Neural progenitor cell (in vitro differentiated cells): ENCODE measurements around the gene RAB31. TPM values are rescaled to one million over a fixed set of nuclear protein-coding genes. Genes with fewer than 3 reads are reported as not detected.
"Not testable (repeated sequence)": the region's sequence is repeated elsewhere in the genome, so short reads cannot be mapped to it uniquely, and the experiment has no call there.

ENCODE experiments used
- DNase-seq: peaks from one replicate; pipeline ENCODE4 v3.0.0-alpha.2; 2016; ENCODE audit warnings: low spot score
- H2AFZ ChIP-seq: fragments of 200-600 bp; sonication (generic); replicated peaks from 2 replicates; pipeline ENCODE4 v1.6.1; 2016; ENCODE audit warnings: antibody characterized with exemption
- H3F3A ChIP-seq: fragments of 200-600 bp; sonication (generic); 2 replicates; pipeline ENCODE4 v1.6.1; 2016; ENCODE audit warnings: antibody characterized with exemption, low read depth
- H3K27ac ChIP-seq: fragments of 200-600 bp; sonication (generic); 2 replicates; pipeline ENCODE4 v1.5.1; 2016; ENCODE audit warnings: mild to moderate bottlenecking
- H3K27me3 ChIP-seq: fragments of 200-600 bp; sonication (generic); 2 replicates; pipeline ENCODE4 v1.6.1; 2016; ENCODE audit warnings: mild to moderate bottlenecking, moderate library complexity
- H3K36me3 ChIP-seq: fragments of 200-600 bp; sonication (generic); 2 replicates; pipeline ENCODE4 v1.5.1; 2016
- H3K4me1 ChIP-seq: fragments of 200-600 bp; sonication (generic); 2 replicates; pipeline ENCODE4 v1.6.1; 2016; ENCODE audit warnings: mixed run types
- H3K4me2 ChIP-seq: fragments of 200-600 bp; sonication (generic); 2 replicates; pipeline ENCODE4 v1.6.1; 2016
- H3K4me3 ChIP-seq: fragments of 200-600 bp; sonication (generic); 2 replicates; pipeline ENCODE4 v1.5.1; 2016
- H3K79me2 ChIP-seq: fragments of 200-600 bp; sonication (generic); 2 replicates; pipeline ENCODE4 v1.6.1; 2016; ENCODE audit warnings: low read depth
- H3K9ac ChIP-seq: fragments of 200-600 bp; sonication (generic); 2 replicates; pipeline ENCODE4 v1.6.1; 2016
- H3K9me3 ChIP-seq: fragments of 200-600 bp; sonication (generic); 2 replicates; pipeline ENCODE4 v1.5.1; 2016; ENCODE audit warnings: low read depth
- H4K20me1 ChIP-seq: fragments of 200-600 bp; sonication (generic); 2 replicates; pipeline ENCODE4 v1.6.1; 2016; ENCODE audit warnings: low read depth
- H3K27ac Mint-ChIP-seq: 3 replicates; pipeline ENCODE4 v1.8.0; 2021; ENCODE audit warnings: mixed read lengths
- H3K27me3 Mint-ChIP-seq: 2 replicates; pipeline ENCODE4 v1.8.0; 2022; ENCODE audit warnings: low read depth, mild to moderate bottlenecking, inconsistent platforms, moderate library complexity, mixed read lengths; ENCODE audit not compliant: insufficient read depth
- H3K36me3 Mint-ChIP-seq: 3 replicates; pipeline ENCODE4 v1.8.0; 2021; ENCODE audit warnings: mixed read lengths
- H3K4me1 Mint-ChIP-seq: 3 replicates; pipeline ENCODE4 v1.8.0; 2021; ENCODE audit warnings: mixed read lengths
- H3K4me3 Mint-ChIP-seq: 3 replicates; pipeline ENCODE4 v1.8.0; 2021; ENCODE audit warnings: mild to moderate bottlenecking, moderate library complexity, mixed read lengths
- H3K9me3 Mint-ChIP-seq: 3 replicates; pipeline ENCODE4 v1.8.0; 2020; ENCODE audit warnings: mixed read lengths
- CTCF ChIP-seq: fragments of 200-600 bp; sonication (generic); IDR thresholded peaks from 2 replicates; pipeline ENCODE4 v1.5.1; 2017; ENCODE audit warnings: antibody characterized with exemption, mild to moderate bottlenecking
- EZH2 ChIP-seq: fragments of 200-600 bp; sonication (generic); IDR thresholded peaks from 2 replicates; pipeline ENCODE4 v1.6.1; 2017; ENCODE audit warnings: antibody characterized with exemption, mild to moderate bottlenecking, moderate library complexity
- EZH2phosphoT487 ChIP-seq: fragments of 200-600 bp; sonication (generic); IDR thresholded peaks from 2 replicates; pipeline ENCODE4 v1.6.1; 2017; ENCODE audit warnings: antibody characterized with exemption
- total RNA-seq: library from RNA; depleted of rRNA; stranded (reverse); fragments of >200 nt; gene quantifications from 2 replicates; pipeline ENCODE4 v1.2.3, GENCODE V29; 2015; ENCODE audit warnings: low replicate concordance

The RAB31 gene
- total RNA-seq, 1 donor from 2014 or later: 5.0 TPM

- Mint-ChIP-seq H3K4me3 (no peak overlapping the region), H3K4me1 (peaks cover 9% of the 10 kb centered on the region), H3K9me3 (no peaks in the 10 kb centered on the region), H3K27ac (no peak overlapping the region), H3K27me3 (peaks cover 7% of the 10 kb centered on the region), H3K36me3 (peaks cover 2% of the 10 kb centered on the region)
- Histone ChIP-seq H3K9ac (no peak overlapping the region), H3F3A (no peaks in the 10 kb centered on the region), H3K4me2 (no peak overlapping the region), H3K9me3 (no peaks in the 10 kb centered on the region), H2AFZ (no peak overlapping the region), H3K36me3 (no peaks in the 10 kb centered on the region), H3K4me3 (no peak overlapping the region), H3K4me1 (no peaks in the 10 kb centered on the region), H4K20me1 (no peaks in the 10 kb centered on the region), H3K27me3 (no peaks in the 10 kb centered on the region), H3K27ac (no peak overlapping the region), H3K79me2 (no peaks in the 10 kb centered on the region)
- DNase-seq: no peak
- TF ChIP-seq EZH2: no peak
Observed at GRCh38 chr18:9856092-9856491, 148.0 kb downstream of the RAB31 start.

- H4K20me1 ChIP-seq, H3K27me3 Mint-ChIP-seq, H3K27ac Mint-ChIP-seq, H3K4me3 Mint-ChIP-seq, H3F3A ChIP-seq, H3K36me3 Mint-ChIP-seq, H3K27ac ChIP-seq, H3K9ac ChIP-seq, H2AFZ ChIP-seq, H3K27me3 ChIP-seq, H3K9me3 Mint-ChIP-seq, H3K9me3 ChIP-seq, H3K4me2 ChIP-seq, H3K79me2 ChIP-seq, DNase-seq, H3K4me3 ChIP-seq, H3K4me1 Mint-ChIP-seq, H3K4me1 ChIP-seq, H3K36me3 ChIP-seq: not testable (repeated sequence)
Observed at GRCh38 chr18:9857479-9857998, 149.4 kb downstream of the RAB31 start.

GRCh38 chr18:9858642-9859041 lies 150.5 kb downstream of the RAB31 start:
- Histone ChIP-seq H3K9me3 (no peaks in the 10 kb centered on the region), H3K36me3 (no peaks in the 10 kb centered on the region), H3K4me1 (no peaks in the 10 kb centered on the region), H3K27ac (no peak overlapping the region), H3K27me3 (no peaks in the 10 kb centered on the region), H2AFZ (no peak overlapping the region), H3K79me2 (no peaks in the 10 kb centered on the region), H3K4me3 (no peak overlapping the region), H4K20me1 (no peaks in the 10 kb centered on the region), H3K4me2 (no peak overlapping the region), H3F3A (no peaks in the 10 kb centered on the region), H3K9ac (no peak overlapping the region)
- Mint-ChIP-seq H3K4me1 (peaks cover 18% of the 10 kb centered on the region), H3K27me3 (peaks cover 4% of the 10 kb centered on the region), H3K27ac (no peak overlapping the region), H3K36me3 (no peaks in the 10 kb centered on the region), H3K9me3 (no peaks in the 10 kb centered on the region), H3K4me3 (no peak overlapping the region)
- no peak for TF ChIP-seq EZH2phosphoT487
- TF ChIP-seq EZH2: no peak
- no peak for TF ChIP-seq CTCF
- DNase-seq: no peak

GRCh38 chr18:9859232-9859631 lies 151.1 kb downstream of the RAB31 start:
- no peak overlapping the region for H2AFZ ChIP-seq
- Mint-ChIP-seq H3K27ac (no peak overlapping the region), H3K9me3 (no peaks in the 10 kb centered on the region), H3K27me3 (peaks cover 4% of the 10 kb centered on the region), H3K4me3 (no peak overlapping the region), H3K4me1 (peaks cover 22% of the 10 kb centered on the region), H3K36me3 (no peaks in the 10 kb centered on the region)
- no peak overlapping the region for H3K4me2 ChIP-seq
- no peak overlapping the region for H3K27ac ChIP-seq
- H3K36me3 ChIP-seq: no peaks in the 10 kb centered on the region
- no peak overlapping the region for H3K4me3 ChIP-seq
- H3K27me3 ChIP-seq: no peaks in the 10 kb centered on the region
- H3F3A ChIP-seq: no peaks in the 10 kb centered on the region
- no peak for DNase-seq
- no peak overlapping the region for H3K9ac ChIP-seq
- TF ChIP-seq EZH2phosphoT487 (no peak), EZH2 (no peak), CTCF (no peak)
- no peaks in the 10 kb centered on the region for H4K20me1 ChIP-seq
- H3K79me2 ChIP-seq: no peaks in the 10 kb centered on the region
- no peaks in the 10 kb centered on the region for H3K9me3 ChIP-seq
- H3K4me1 ChIP-seq: no peaks in the 10 kb centered on the region
